CD8-positive, alpha-beta memory T cell (primary cell): ENCODE results near the gene MTOR. TPM values are rescaled to one million over a fixed set of nuclear protein-coding genes. Genes with fewer than 3 reads are reported as not detected.

ENCODE experiments used
- CTCF ChIA-PET: fragments of 350-600 bp; sonication (Branson Sonifier 250); formaldehyde crosslinking; loops from one replicate; lab custom pipeline; 2021; ENCODE audit warnings: antibody characterized with exemption; lab: Charles Lee
- POLR2A ChIA-PET: fragments of 350-600 bp; sonication (Branson Sonifier 250); formaldehyde crosslinking; loops from one replicate; lab custom pipeline; 2021; ENCODE audit warnings: antibody characterized with exemption; lab: Charles Lee
- DNase-seq, 5 donors: peaks; one replicate each; pipeline versions ENCODE4 v3.0.0 to v3.0.0-alpha.2; 2020 to 2022; ENCODE audit warnings: mixed read lengths in 1 of 5
- H3K27ac ChIP-seq: one replicate; pipeline ENCODE4 v1.7.0; 2013; ENCODE audit warnings: low read depth, mild to moderate bottlenecking, low read length, moderate library complexity
- H3K27me3 ChIP-seq: 2 replicates; pipeline ENCODE4 v1.7.0; 2013; ENCODE audit warnings: low read length, mild to moderate bottlenecking; ENCODE audit not compliant: insufficient read depth, poor library complexity, severe bottlenecking
- H3K36me3 ChIP-seq: 2 replicates; pipeline ENCODE4 v1.7.0; 2013; ENCODE audit warnings: mild to moderate bottlenecking, low read length, moderate library complexity; ENCODE audit not compliant: insufficient read depth
- H3K4me1 ChIP-seq: 2 replicates; pipeline ENCODE4 v1.7.0; 2013; ENCODE audit warnings: mild to moderate bottlenecking, low read length, moderate library complexity; ENCODE audit not compliant: insufficient read depth
- H3K4me3 ChIP-seq: 2 replicates; pipeline ENCODE4 v1.7.0; 2013; ENCODE audit warnings: mild to moderate bottlenecking, low read length
- H3K9me3 ChIP-seq: 2 replicates; pipeline ENCODE4 v1.7.0; 2013; ENCODE audit warnings: mild to moderate bottlenecking, low read length
- H3K27ac Mint-ChIP-seq, 8 donors: one replicate each; pipeline ENCODE4 v1.8.0; 2020 to 2021; ENCODE audit warnings: mixed read lengths in 8 of 8, mild to moderate bottlenecking in 6 of 8, inconsistent platforms in 3 of 8, moderate library complexity in 3 of 8
- H3K27me3 Mint-ChIP-seq, 2 donors: one replicate each; pipeline ENCODE4 v1.8.0; 2020 to 2021; ENCODE audit warnings: mixed read lengths in 2 of 2, mild to moderate bottlenecking in 1 of 2, moderate library complexity in 1 of 2
- H3K36me3 Mint-ChIP-seq, 3 donors: one replicate each; pipeline ENCODE4 v1.8.0; 2020 to 2021; ENCODE audit warnings: mixed read lengths in 3 of 3, inconsistent platforms in 1 of 3, mild to moderate bottlenecking in 1 of 3
- H3K4me1 Mint-ChIP-seq, 3 donors: one replicate each; pipeline ENCODE4 v1.8.0; 2020 to 2021; ENCODE audit warnings: mixed read lengths in 3 of 3, inconsistent platforms in 1 of 3, mild to moderate bottlenecking in 1 of 3
- H3K4me3 Mint-ChIP-seq, 7 donors: one replicate each; pipeline ENCODE4 v1.8.0; 2020 to 2021; ENCODE audit warnings: mixed read lengths in 7 of 7, mild to moderate bottlenecking in 6 of 7, moderate library complexity in 4 of 7, inconsistent platforms in 2 of 7
- H3K9me3 Mint-ChIP-seq, 5 donors: one replicate each; pipeline ENCODE4 v1.8.0; 2020 to 2022; ENCODE audit warnings: mixed read lengths in 5 of 5, mild to moderate bottlenecking in 3 of 5, moderate library complexity in 2 of 5, inconsistent platforms in 1 of 5
- polyA plus RNA-seq: library from polyadenylated mRNA; unstranded; fragments of 300-500 nt; fragmentation: Illumina TruSeq; gene quantifications from one replicate; pipeline ENCODE4 v1.2.3, GENCODE V29; 2021
- total RNA-seq, 2 experiments: library from RNA; stranded (reverse); gene quantifications; one replicate each; pipeline ENCODE4 v1.2.3, GENCODE V29; 2021

MTOR gene
- total and polyA plus RNA-seq, 3 experiments from 2014 or later, result 8.0 to 55.2 (median 53.9) TPM

GRCh38 chr1:11129649-11130390 lies 132.5 kb downstream of the MTOR start:
- no peaks in the 10 kb centered on the region for H3K9me3 ChIP-seq
- Mint-ChIP-seq H3K27ac (peak overlapping the region in 1 of 8 donors; percentile 32), H3K4me3 (no peak overlapping the region), H3K36me3 (peaks cover 15 to 97% (median 33%) of the 10 kb centered on the region in 3 donors), H3K9me3 (no peaks in the 10 kb centered on the region), H3K27me3 (no peaks in the 10 kb centered on the region), H3K4me1 (no peaks in the 10 kb centered on the region)
- ChIA-PET POLR2A (no interaction called here), CTCF (no interaction called here)
- H3K27ac ChIP-seq, result no peak overlapping the region
- peaks cover 83% of the 10 kb centered on the region for H3K36me3 ChIP-seq
- H3K4me3 ChIP-seq, result no peak overlapping the region
- H3K4me1 ChIP-seq, result no peaks in the 10 kb centered on the region
- no peak for DNase-seq
- no peaks in the 10 kb centered on the region for H3K27me3 ChIP-seq

- no peak overlapping the region for H3K4me3 ChIP-seq
- Mint-ChIP-seq H3K4me1 (no peaks in the 10 kb centered on the region), H3K36me3 (peaks cover 15 to 87% (median 34%) of the 10 kb centered on the region in 3 donors), H3K27me3 (no peaks in the 10 kb centered on the region), H3K27ac (no peak overlapping the region), H3K9me3 (no peaks in the 10 kb centered on the region), H3K4me3 (no peak overlapping the region)
- no peaks in the 10 kb centered on the region for H3K27me3 ChIP-seq
- DNase-seq, result no peak
- no peaks in the 10 kb centered on the region for H3K4me1 ChIP-seq
- no peaks in the 10 kb centered on the region for H3K9me3 ChIP-seq
- ChIA-PET POLR2A (no interaction called here), CTCF (no interaction called here)
- no peak overlapping the region for H3K27ac ChIP-seq
- H3K36me3 ChIP-seq, result peaks cover 63% of the 10 kb centered on the region
Observed at GRCh38 chr1:11126569-11126968, 135.8 kb downstream of the MTOR start.

GRCh38 chr1:11125931-11126330 lies 136.4 kb downstream of the MTOR start:
- no peaks in the 10 kb centered on the region for H3K9me3 Mint-ChIP-seq
- Histone ChIP-seq H3K27me3 (no peaks in the 10 kb centered on the region), H3K4me1 (no peaks in the 10 kb centered on the region), H3K9me3 (no peaks in the 10 kb centered on the region), H3K27ac (no peak overlapping the region), H3K36me3 (peaks cover 64% of the 10 kb centered on the region), H3K4me3 (no peak overlapping the region)
- peak overlapping the region in 1 of 8 donors; percentile 23 for H3K27ac Mint-ChIP-seq
- DNase-seq, result no peak
- no peak overlapping the region for H3K4me3 Mint-ChIP-seq
- CTCF ChIA-PET, result interaction anchor here (0.7 kb wide), 1 partner anchor 16 kb away, joined by 3 read pairs; no protein-coding TSS in a partner anchor
- H3K27me3 Mint-ChIP-seq, result no peaks in the 10 kb centered on the region
- POLR2A ChIA-PET, result no interaction called here
- H3K4me1 Mint-ChIP-seq, result no peaks in the 10 kb centered on the region
- H3K36me3 Mint-ChIP-seq, result peaks cover 15 to 87% (median 32%) of the 10 kb centered on the region in 3 donors

- no peak for DNase-seq
- Histone ChIP-seq H3K27ac (no peak overlapping the region), H3K9me3 (no peaks in the 10 kb centered on the region), H3K4me1 (no peaks in the 10 kb centered on the region), H3K36me3 (peaks cover 54% of the 10 kb centered on the region), H3K27me3 (no peaks in the 10 kb centered on the region), H3K4me3 (no peak overlapping the region)
- Mint-ChIP-seq H3K36me3 (peaks cover 12 to 82% (median 31%) of the 10 kb centered on the region in 3 donors), H3K27me3 (no peaks in the 10 kb centered on the region), H3K9me3 (no peaks in the 10 kb centered on the region), H3K27ac (no peak overlapping the region), H3K4me3 (no peak overlapping the region), H3K4me1 (no peaks in the 10 kb centered on the region)
- ChIA-PET CTCF (no interaction called here), POLR2A (no interaction called here)
Observed at GRCh38 chr1:11124965-11125364, 137.4 kb downstream of the MTOR start.

- H3K9me3 ChIP-seq, result no peaks in the 10 kb centered on the region
- ChIA-PET CTCF (no interaction called here), POLR2A (no interaction called here)
- Mint-ChIP-seq H3K27ac (no peak overlapping the region), H3K4me1 (no peaks in the 10 kb centered on the region), H3K27me3 (no peaks in the 10 kb centered on the region), H3K9me3 (no peaks in the 10 kb centered on the region), H3K36me3 (peaks cover 0 to 78% (median 29%) of the 10 kb centered on the region in 3 donors), H3K4me3 (no peak overlapping the region)
- H3K36me3 ChIP-seq, result peaks cover 26% of the 10 kb centered on the region
- H3K4me1 ChIP-seq, result no peaks in the 10 kb centered on the region
- DNase-seq, result no peak
- H3K4me3 ChIP-seq, result no peak overlapping the region
- no peak overlapping the region for H3K27ac ChIP-seq
- no peaks in the 10 kb centered on the region for H3K27me3 ChIP-seq
Observed at GRCh38 chr1:11116318-11116717, 146.0 kb downstream of the MTOR start.

GRCh38 chr1:11114966-11115365 lies 147.4 kb downstream of the MTOR start:
- Mint-ChIP-seq H3K36me3 (peaks cover 0 to 77% (median 29%) of the 10 kb centered on the region in 3 donors), H3K27me3 (no peaks in the 10 kb centered on the region), H3K9me3 (no peaks in the 10 kb centered on the region), H3K4me3 (no peak overlapping the region), H3K27ac (peak overlapping the region in 1 of 8 donors; percentile 51), H3K4me1 (no peaks in the 10 kb centered on the region)
- Histone ChIP-seq H3K36me3 (peaks cover 22% of the 10 kb centered on the region), H3K9me3 (no peaks in the 10 kb centered on the region), H3K27ac (no peak overlapping the region), H3K4me3 (no peak overlapping the region), H3K27me3 (no peaks in the 10 kb centered on the region), H3K4me1 (no peaks in the 10 kb centered on the region)
- CTCF ChIA-PET, result no interaction called here
- DNase-seq, result no peak
- POLR2A ChIA-PET, result no interaction called here

GRCh38 chr1:11109047-11109760 lies 153.1 kb downstream of the MTOR start:
- no peak for DNase-seq
- H3K4me1 ChIP-seq, result no peaks in the 10 kb centered on the region
- no peak overlapping the region for H3K27ac ChIP-seq
- no peak overlapping the region for H3K4me3 ChIP-seq
- no peak overlapping the region for H3K27ac Mint-ChIP-seq
- peaks cover 0 to 81% (median 31%) of the 10 kb centered on the region in 3 donors for H3K36me3 Mint-ChIP-seq
- H3K9me3 ChIP-seq, result no peaks in the 10 kb centered on the region
- CTCF ChIA-PET, result interaction anchor here (1.4 kb wide), 1 partner anchor 132 kb away, joined by 3 read pairs; no protein-coding TSS in a partner anchor
- no peaks in the 10 kb centered on the region for H3K4me1 Mint-ChIP-seq
- no peaks in the 10 kb centered on the region for H3K27me3 Mint-ChIP-seq
- POLR2A ChIA-PET, result no interaction called here
- no peak overlapping the region for H3K4me3 Mint-ChIP-seq
- H3K36me3 ChIP-seq, result peaks cover 33% of the 10 kb centered on the region
- no peaks in the 10 kb centered on the region for H3K9me3 Mint-ChIP-seq
- H3K27me3 ChIP-seq, result no peaks in the 10 kb centered on the region

GRCh38 chr1:11107599-11107998 lies 154.8 kb downstream of the MTOR start:
- no peak overlapping the region for H3K4me3 ChIP-seq
- CTCF ChIA-PET, result interaction anchor here (1.1 kb wide), 1 partner anchor 70 kb away, joined by 3 read pairs; no protein-coding TSS in a partner anchor
- H3K36me3 Mint-ChIP-seq, result peaks cover 0 to 67% (median 25%) of the 10 kb centered on the region in 3 donors
- no peak overlapping the region for H3K4me3 Mint-ChIP-seq
- no peaks in the 10 kb centered on the region for H3K4me1 ChIP-seq
- POLR2A ChIA-PET, result no interaction called here
- no peaks in the 10 kb centered on the region for H3K9me3 ChIP-seq
- no peak for DNase-seq
- peak overlapping the region in 1 of 8 donors; percentile 84 for H3K27ac Mint-ChIP-seq
- H3K27me3 Mint-ChIP-seq, result no peaks in the 10 kb centered on the region
- H3K27ac ChIP-seq, result no peak overlapping the region
- H3K4me1 Mint-ChIP-seq, result no peaks in the 10 kb centered on the region
- H3K27me3 ChIP-seq, result no peaks in the 10 kb centered on the region
- H3K36me3 ChIP-seq, result peaks cover 29% of the 10 kb centered on the region
- H3K9me3 Mint-ChIP-seq, result no peaks in the 10 kb centered on the region
